ENCODE measurements around the gene POTEG.
"Not testable (repeated sequence)": the region's sequence is repeated elsewhere in the genome, so short reads cannot be mapped to it uniquely, and the experiment has no call there.

The POTEG gene

DNA sequence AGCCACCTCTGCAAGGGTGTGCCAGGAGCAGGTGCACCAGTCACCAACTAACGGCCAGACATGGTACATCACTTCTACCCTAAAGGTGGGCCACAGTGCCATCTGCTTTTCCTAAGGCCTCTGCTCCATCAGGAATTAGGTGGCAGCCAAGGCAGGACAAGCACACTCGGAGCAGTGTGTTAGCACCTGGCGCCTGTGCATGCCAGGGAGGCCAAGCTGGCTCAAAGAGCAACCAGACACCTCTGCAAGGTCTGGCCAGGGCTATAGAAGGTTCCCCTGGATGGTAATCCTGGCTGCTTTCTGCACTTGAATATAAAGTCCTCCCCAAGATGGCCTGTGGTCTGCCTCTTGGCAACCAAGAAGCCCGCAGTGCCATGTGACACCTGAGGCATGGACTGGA is 45.4 kb downstream of the POTEG start:
- not testable (repeated sequence) for H3K27ac Mint-ChIP-seq; H3K9me3 Mint-ChIP-seq; H3K4me3 Mint-ChIP-seq; H3K27me3 Mint-ChIP-seq (ENCODE audit: low read depth); H3K4me1 Mint-ChIP-seq; H3K36me3 Mint-ChIP-seq (ENCODE audit: low read depth)

DNA sequence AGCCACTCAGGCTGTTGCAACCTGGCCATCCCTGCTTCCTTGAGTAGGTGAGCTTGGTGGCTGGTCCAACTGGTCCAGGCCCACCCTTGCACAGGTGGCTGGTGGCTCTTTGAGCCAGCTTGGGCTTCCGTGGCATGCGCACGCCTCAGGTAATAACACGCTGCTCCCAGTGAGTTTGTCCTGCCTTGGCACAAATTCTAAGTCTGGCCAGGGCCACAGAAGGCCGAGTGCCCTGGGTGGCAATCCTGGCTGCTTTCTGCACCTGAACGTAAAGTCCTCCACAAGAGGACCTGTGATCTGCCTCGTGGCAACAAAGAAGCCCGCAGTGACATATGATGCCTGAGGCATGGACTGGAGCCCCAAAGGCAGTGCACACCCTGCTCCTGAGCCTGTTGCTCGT is 47.1 kb downstream of the POTEG start:
- H3K4me1 Mint-ChIP-seq; H3K4me3 Mint-ChIP-seq; H3K27me3 Mint-ChIP-seq (ENCODE audit: low read depth); H3K36me3 Mint-ChIP-seq (ENCODE audit: low read depth); H3K9me3 Mint-ChIP-seq; H3K27ac Mint-ChIP-seq: not testable (repeated sequence)

DNA sequence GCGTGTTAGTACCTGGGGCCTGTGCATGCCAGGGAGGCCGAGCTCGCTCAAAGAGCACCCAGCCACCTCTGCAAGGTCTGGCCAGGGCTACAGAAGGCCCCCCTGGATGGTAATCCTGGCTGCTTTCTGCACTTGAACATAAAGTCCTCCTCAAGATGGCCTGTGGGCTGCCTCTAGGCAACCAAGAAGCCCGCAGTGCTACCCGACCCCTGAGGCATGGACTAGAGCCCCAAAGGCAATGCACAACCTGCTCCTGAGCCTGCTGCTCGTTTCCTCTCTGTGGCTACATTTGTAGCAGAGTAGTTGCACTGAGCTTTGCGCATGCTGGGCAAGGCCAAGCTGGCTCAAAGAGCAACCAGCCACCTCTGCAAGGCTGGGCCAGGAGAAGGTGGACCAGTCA is 47.8 kb downstream of the POTEG start:
- not testable (repeated sequence) for H3K9me3 Mint-ChIP-seq; H3K4me3 Mint-ChIP-seq; H3K27ac Mint-ChIP-seq; H3K36me3 Mint-ChIP-seq (ENCODE audit: low read depth); H3K27me3 Mint-ChIP-seq (ENCODE audit: low read depth); H3K4me1 Mint-ChIP-seq

DNA sequence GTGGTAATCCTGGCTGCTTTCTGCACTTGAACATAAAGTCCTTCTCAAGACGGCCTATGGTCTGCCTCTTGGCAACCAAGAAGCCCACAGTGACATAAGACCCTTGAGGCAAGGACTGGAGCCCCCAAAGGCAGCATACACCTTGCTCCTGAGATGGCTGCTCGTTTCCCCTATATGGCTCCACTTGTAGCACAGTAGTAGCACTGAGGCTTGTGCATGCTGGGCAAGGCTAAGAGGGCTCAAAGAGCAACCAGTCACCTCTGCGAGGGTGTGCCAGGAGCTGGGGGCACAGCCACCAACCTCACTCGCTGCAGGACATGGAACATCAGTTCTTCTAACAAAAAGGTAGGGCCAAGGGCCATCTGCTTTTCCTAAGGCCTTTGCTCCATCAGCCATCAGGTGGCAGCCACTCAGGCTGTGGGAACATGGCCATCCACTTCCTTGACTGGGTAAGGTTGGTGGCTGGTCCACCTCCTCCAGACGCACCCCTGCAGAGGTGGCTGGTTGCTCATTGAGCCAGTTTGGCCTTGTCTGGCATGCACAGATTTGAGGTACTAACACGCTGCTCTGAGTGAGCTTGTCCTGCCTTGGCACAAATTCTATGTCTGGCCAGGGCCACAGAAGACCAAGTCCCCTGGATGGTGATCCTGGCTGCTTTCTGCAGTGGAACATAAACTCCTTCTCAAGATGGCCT is 49.9 kb downstream of the POTEG start:
- not testable (repeated sequence) for H3K4me1 Mint-ChIP-seq, H3K4me3 Mint-ChIP-seq

DNA sequence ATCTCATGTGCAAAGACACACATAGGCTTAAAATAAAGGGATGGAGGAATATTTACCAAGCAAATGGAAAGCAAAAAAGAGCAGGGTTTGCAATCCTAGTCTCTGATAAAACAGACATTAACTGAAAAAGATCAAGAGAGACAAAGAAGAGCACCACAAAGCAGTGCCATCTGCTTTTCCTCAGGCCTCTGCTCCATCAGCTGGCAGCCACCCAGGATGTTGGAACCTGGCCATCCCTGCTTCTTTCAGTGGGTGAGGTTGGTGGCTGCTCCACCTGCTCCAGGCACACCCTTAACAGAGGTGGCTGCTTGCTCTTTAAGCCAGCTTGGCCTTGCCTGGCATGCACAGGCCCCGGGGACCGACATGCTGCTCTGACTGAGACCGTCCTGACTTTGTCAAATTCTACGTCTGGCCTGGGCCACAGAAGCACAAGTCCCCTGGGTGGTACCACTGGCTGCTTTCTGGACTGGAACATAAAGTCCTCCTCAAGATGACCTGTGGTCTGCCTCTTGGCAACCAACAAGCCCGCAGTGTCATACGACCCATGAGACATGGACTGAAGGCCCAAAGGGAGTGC is 51.0 kb downstream of the POTEG start:
- not testable (repeated sequence) for H3K9me3 Mint-ChIP-seq; H3K36me3 Mint-ChIP-seq (ENCODE audit: low read depth); H3K27ac Mint-ChIP-seq; H3K4me1 Mint-ChIP-seq; H3K4me3 Mint-ChIP-seq; H3K27me3 Mint-ChIP-seq (ENCODE audit: low read depth)

More for the DNA sequence above, 49.9 kb downstream of the POTEG start:
- not testable (repeated sequence) for H3K36me3 Mint-ChIP-seq (ENCODE audit: low read depth); H3K27me3 Mint-ChIP-seq (ENCODE audit: low read depth); H3K27ac Mint-ChIP-seq; H3K9me3 Mint-ChIP-seq

DNA sequence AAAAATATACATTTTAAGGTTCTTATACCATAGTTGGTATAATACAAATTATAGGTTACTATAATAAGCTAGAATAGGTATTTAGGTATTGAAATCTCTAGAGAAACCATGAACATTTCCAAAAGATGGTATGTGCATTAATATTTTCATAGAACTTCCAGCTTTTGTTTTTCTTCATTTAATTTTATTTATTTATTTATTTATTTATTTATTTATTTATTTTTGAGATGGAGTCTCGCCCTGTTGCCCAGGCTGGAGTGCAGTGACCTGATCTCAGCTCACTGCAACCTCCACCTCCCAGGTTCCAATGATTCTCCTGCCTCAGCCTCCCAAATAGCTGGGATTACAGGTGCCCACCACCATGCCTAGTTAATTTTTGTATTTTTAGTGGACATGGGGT is 54.0 kb downstream of the POTEG start:
- H3K27ac Mint-ChIP-seq; H3K4me3 Mint-ChIP-seq; H3K9me3 Mint-ChIP-seq; H3K27me3 Mint-ChIP-seq (ENCODE audit: low read depth); H3K36me3 Mint-ChIP-seq (ENCODE audit: low read depth); H3K4me1 Mint-ChIP-seq: not testable (repeated sequence)

DNA sequence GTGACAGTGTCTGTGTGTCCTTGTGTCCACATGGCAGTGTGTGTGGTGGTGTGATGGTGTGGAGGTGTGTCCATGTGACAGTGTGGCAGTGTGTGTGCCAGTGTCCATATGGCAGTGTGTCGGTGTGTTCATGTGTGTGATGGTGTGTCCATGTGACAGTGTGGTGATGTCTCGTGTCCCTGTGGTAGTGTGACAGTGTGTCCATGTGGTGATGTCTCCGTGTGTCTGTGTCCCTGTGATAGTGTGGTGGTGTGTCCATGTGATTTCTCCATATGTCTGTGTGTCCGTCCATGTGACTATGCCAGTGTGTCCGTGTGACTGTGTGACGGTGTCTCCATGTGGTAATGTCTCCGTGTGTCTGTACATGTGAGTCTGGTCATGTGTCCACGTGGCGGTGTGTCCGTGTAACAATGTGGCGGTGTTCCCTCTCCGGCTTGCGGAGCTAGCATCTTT is 59.7 kb downstream of the POTEG start:
- H3K27me3 Mint-ChIP-seq (ENCODE audit: low read depth); H3K4me1 Mint-ChIP-seq; H3K9me3 Mint-ChIP-seq; H3K4me3 Mint-ChIP-seq; H3K36me3 Mint-ChIP-seq (ENCODE audit: low read depth); H3K27ac Mint-ChIP-seq: not testable (repeated sequence)

GRCh38 chr14:19372813-19373500 is 61.2 kb downstream of the POTEG start:
- H3K36me3 Mint-ChIP-seq (ENCODE audit: low read depth); H3K9me3 Mint-ChIP-seq; H3K4me3 Mint-ChIP-seq; H3K4me1 Mint-ChIP-seq; H3K27ac Mint-ChIP-seq; H3K27me3 Mint-ChIP-seq (ENCODE audit: low read depth): not testable (repeated sequence)

GRCh38 chr14:19371767-19372166 is 62.4 kb downstream of the POTEG start:
- H3K36me3 Mint-ChIP-seq (ENCODE audit: low read depth); H3K27ac Mint-ChIP-seq: not testable (repeated sequence)

DNA sequence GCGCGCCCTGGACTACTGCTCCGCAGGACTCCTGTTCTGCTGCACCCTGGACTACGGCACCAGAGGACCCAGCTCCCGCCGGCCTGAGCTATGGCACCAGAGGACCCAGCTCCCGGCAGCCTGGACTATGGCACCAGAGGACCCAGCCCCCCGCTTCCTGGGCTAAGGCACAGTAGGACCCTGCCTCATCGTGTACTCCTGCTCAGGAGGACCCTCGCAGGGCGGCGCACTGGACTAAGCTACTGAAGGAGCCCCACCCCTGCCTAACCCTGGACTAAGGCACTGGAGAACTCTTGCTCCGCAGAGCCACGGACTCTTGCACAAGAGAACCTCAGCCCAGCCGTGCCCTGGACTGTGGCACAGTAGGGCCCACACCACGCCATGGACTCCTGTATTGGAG is 71.3 kb downstream of the POTEG start:
- not testable (repeated sequence) for H3K4me3 Mint-ChIP-seq; H3K27ac Mint-ChIP-seq; H3K27me3 Mint-ChIP-seq (ENCODE audit: low read depth); H3K9me3 Mint-ChIP-seq; H3K36me3 Mint-ChIP-seq (ENCODE audit: low read depth); H3K4me1 Mint-ChIP-seq

More at GRCh38 chr14:19371767-19372166, 62.4 kb downstream of the POTEG start:
- H3K4me3 Mint-ChIP-seq; H3K27me3 Mint-ChIP-seq (ENCODE audit: low read depth); H3K9me3 Mint-ChIP-seq; H3K4me1 Mint-ChIP-seq: not testable (repeated sequence)

DNA sequence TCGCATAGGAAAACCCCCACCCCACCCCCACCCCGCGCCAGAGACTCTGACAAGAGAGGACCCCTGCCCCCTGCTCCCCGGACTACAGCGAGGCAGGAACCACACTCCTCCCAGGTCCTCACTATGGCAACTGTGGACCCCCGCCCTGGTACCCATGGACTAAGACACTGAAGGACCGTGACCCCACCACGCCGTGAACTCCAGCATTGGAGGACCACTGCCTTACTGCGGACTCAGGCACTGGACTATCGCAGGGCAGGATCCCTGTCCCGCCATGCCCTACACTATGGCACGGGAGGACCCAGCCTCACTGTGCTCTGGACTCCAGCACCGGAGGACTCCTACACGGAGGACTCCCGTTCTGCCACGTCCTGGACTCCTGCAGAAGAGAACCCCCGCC is 71.8 kb downstream of the POTEG start:
- H3K36me3 Mint-ChIP-seq (ENCODE audit: low read depth); H3K27me3 Mint-ChIP-seq (ENCODE audit: low read depth); H3K9me3 Mint-ChIP-seq; H3K4me1 Mint-ChIP-seq; H3K27ac Mint-ChIP-seq; H3K4me3 Mint-ChIP-seq: not testable (repeated sequence)

GRCh38 chr14:19361636-19362253 is 72.4 kb downstream of the POTEG start:
- H3K4me1 Mint-ChIP-seq; H3K36me3 Mint-ChIP-seq (ENCODE audit: low read depth); H3K4me3 Mint-ChIP-seq; H3K9me3 Mint-ChIP-seq; H3K27ac Mint-ChIP-seq; H3K27me3 Mint-ChIP-seq (ENCODE audit: low read depth): not testable (repeated sequence)

GRCh38 chr14:19360937-19361635 is 73.1 kb downstream of the POTEG start:
- not testable (repeated sequence) for H3K4me3 Mint-ChIP-seq; H3K27me3 Mint-ChIP-seq (ENCODE audit: low read depth); H3K4me1 Mint-ChIP-seq; H3K36me3 Mint-ChIP-seq (ENCODE audit: low read depth); H3K27ac Mint-ChIP-seq; H3K9me3 Mint-ChIP-seq

Measured in nephron (organoid).